OCI-LY1 (cell line): Measurements from ENCODE around the gene SPP1.
"Not testable (repeated sequence)": the region's sequence is repeated elsewhere in the genome, so short reads cannot be mapped to it uniquely, and the experiment has no call there.

ENCODE experiments used
- H2AFZ ChIP-seq: fragments of 200-600 bp; sonication (generic), shearing (Covaris generic); 2 replicates; pipeline ENCODE4 v1.6.0; 2014; ENCODE audit warnings: antibody characterized with exemption, mild to moderate bottlenecking, low read length
- H3F3A ChIP-seq: fragments of 200-600 bp; sonication (generic), shearing (Covaris generic); 2 replicates; pipeline ENCODE4 v1.6.0; 2014; ENCODE audit warnings: mild to moderate bottlenecking, antibody characterized with exemption, low read length, moderate library complexity; ENCODE audit not compliant: insufficient read depth
- H3K27ac ChIP-seq: fragments of 200-600 bp; sonication (generic); 2 replicates; pipeline ENCODE4 v1.5.1; 2014; ENCODE audit warnings: low read length, mixed run types, mild to moderate bottlenecking, low read depth; ENCODE audit not compliant: poor library complexity, severe bottlenecking
- H3K27me3 ChIP-seq: fragments of 200-600 bp; sonication (generic); 2 replicates; pipeline ENCODE4 v1.6.0; 2014; ENCODE audit warnings: antibody characterized with exemption, mild to moderate bottlenecking, low read length, moderate library complexity; ENCODE audit not compliant: insufficient read depth
- H3K36me3 ChIP-seq: fragments of 200-600 bp; sonication (generic); 2 replicates; pipeline ENCODE4 v1.6.1; 2014; ENCODE audit warnings: mild to moderate bottlenecking, antibody characterized with exemption, low read length, moderate library complexity, mixed read lengths; ENCODE audit not compliant: insufficient read depth
- H3K4me1 ChIP-seq: fragments of 200-600 bp; sonication (generic); 2 replicates; pipeline ENCODE4 v1.5.1; 2014; ENCODE audit warnings: mild to moderate bottlenecking, low read length, moderate library complexity; ENCODE audit not compliant: insufficient read depth, severe bottlenecking
- H3K4me2 ChIP-seq: fragments of 200-600 bp; sonication (generic), shearing (Covaris generic); 2 replicates; pipeline ENCODE4 v1.6.1; 2014; ENCODE audit warnings: low read length
- H3K4me3 ChIP-seq: fragments of 200-600 bp; sonication (generic); 2 replicates; pipeline ENCODE4 v1.5.1; 2014; ENCODE audit warnings: low read length, low read depth, mild to moderate bottlenecking, mixed read lengths; ENCODE audit not compliant: poor library complexity, severe bottlenecking
- H3K79me2 ChIP-seq: fragments of 200-600 bp; shearing (Covaris generic); 2 replicates; pipeline ENCODE4 v1.6.1; 2016; ENCODE audit warnings: mixed run types, low read length, mixed read lengths; ENCODE audit not compliant: insufficient read depth
- H3K9ac ChIP-seq: fragments of 200-600 bp; sonication (generic), shearing (Covaris generic); 2 replicates; pipeline ENCODE4 v1.6.1; 2014; ENCODE audit warnings: mild to moderate bottlenecking, low read length, mixed read lengths
- H3K9me2 ChIP-seq: fragments of 200-600 bp; sonication (generic), shearing (Covaris generic); 2 replicates; pipeline ENCODE4 v1.6.1; 2014; ENCODE audit warnings: low read depth, mild to moderate bottlenecking, low read length, mixed read lengths
- H3K9me3 ChIP-seq: fragments of 200-600 bp; shearing (Covaris generic); 2 replicates; pipeline ENCODE4 v1.6.1; 2014; ENCODE audit warnings: low read length, mixed read lengths
- H4K20me1 ChIP-seq: fragments of 200-600 bp; sonication (generic), shearing (Covaris generic); 2 replicates; pipeline ENCODE4 v1.6.0; 2016; ENCODE audit warnings: mild to moderate bottlenecking, low read length; ENCODE audit not compliant: insufficient read depth
- EZH2 ChIP-seq: fragments of 200-600 bp; sonication (generic), shearing (Covaris generic); IDR thresholded peaks from 2 replicates; pipeline ENCODE4 v1.8.0; 2017; ENCODE audit warnings: borderline replicate concordance, mixed run types, mild to moderate bottlenecking, antibody characterized with exemption, low read length, moderate library complexity, mixed read lengths
- TF ChIP-seq, protein P1 (sequence below): fragments of 200-600 bp; sonication (generic), shearing (Covaris generic); IDR thresholded peaks from 2 replicates; pipeline ENCODE4 v1.5.1; 2017; ENCODE audit warnings: mild to moderate bottlenecking, antibody characterized with exemption, low read length, moderate library complexity, mixed read lengths

Gene SPP1

GRCh38 chr4:87995435-87995834, 19.9 kb downstream of the SPP1 start:
- no peak overlapping the region for H3K4me3 ChIP-seq

DNA sequence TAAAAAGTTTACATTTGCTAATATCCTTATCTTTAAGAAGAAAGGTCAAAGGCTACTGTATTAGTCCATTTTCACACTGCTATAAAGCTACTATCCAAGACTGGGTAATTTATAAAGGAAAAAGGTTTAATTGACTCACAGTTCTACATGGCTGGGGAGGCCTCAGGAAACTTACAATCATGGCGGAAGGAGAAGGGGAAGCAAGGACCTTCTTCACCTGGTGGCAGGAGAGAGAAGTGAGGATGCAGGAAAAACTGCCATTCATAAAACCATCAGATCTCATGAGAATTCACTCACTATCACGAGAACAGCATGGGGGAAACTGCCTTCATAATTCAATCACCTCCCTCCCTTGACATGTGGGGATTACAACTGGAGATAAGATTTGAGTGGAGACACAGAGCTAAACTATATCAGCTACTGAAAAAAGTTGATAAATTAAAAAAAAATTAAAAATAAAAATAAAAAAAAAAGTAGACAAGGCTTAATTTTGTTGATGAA, 23.7 kb downstream of the SPP1 start:
- not testable (repeated sequence) for H4K20me1 ChIP-seq, H3K27ac ChIP-seq, H3K4me2 ChIP-seq

More at GRCh38 chr4:87995435-87995834, 19.9 kb downstream of the SPP1 start:
- Histone ChIP-seq H3K4me1 (no peaks in the 10 kb centered on the region), H2AFZ (no peak overlapping the region), H3K9me2 (no peaks in the 10 kb centered on the region), H3K4me2 (no peak overlapping the region), H3K27me3 (no peaks in the 10 kb centered on the region), H3F3A (no peaks in the 10 kb centered on the region), H3K9me3 (no peaks in the 10 kb centered on the region), H4K20me1 (no peaks in the 10 kb centered on the region), H3K79me2 (no peaks in the 10 kb centered on the region), H3K36me3 (no peaks in the 10 kb centered on the region), H3K27ac (no peak overlapping the region), H3K9ac (no peak overlapping the region)
- TF ChIP-seq EZH2: no peak
- TF ChIP-seq, protein P1, sequence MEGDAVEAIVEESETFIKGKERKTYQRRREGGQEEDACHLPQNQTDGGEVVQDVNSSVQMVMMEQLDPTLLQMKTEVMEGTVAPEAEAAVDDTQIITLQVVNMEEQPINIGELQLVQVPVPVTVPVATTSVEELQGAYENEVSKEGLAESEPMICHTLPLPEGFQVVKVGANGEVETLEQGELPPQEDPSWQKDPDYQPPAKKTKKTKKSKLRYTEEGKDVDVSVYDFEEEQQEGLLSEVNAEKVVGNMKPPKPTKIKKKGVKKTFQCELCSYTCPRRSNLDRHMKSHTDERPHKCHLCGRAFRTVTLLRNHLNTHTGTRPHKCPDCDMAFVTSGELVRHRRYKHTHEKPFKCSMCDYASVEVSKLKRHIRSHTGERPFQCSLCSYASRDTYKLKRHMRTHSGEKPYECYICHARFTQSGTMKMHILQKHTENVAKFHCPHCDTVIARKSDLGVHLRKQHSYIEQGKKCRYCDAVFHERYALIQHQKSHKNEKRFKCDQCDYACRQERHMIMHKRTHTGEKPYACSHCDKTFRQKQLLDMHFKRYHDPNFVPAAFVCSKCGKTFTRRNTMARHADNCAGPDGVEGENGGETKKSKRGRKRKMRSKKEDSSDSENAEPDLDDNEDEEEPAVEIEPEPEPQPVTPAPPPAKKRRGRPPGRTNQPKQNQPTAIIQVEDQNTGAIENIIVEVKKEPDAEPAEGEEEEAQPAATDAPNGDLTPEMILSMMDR: no peak

DNA sequence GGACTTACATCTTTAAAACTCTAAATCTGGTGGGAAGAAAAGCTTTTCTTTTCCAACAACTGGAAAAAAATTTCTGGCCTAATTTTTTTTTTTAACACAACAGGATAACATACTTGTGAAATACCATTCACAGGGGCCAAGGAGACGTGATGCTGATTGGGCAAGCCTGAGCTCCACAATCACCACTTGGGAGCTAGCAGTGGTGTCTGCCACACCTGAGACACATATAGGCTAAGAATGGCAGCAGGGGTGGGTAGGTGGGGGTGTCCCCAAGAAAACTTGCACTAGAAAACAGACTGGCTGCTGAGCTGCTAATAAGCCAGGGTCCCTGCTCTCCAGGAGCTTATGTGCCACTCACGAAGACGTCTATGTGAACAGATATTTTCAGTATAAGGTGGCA, 26.4 kb downstream of the SPP1 start:
- Histone ChIP-seq H3K27me3 (no peaks in the 10 kb centered on the region), H3F3A (no peaks in the 10 kb centered on the region), H3K4me2 (no peak overlapping the region), H2AFZ (no peak overlapping the region), H4K20me1 (no peaks in the 10 kb centered on the region), H3K9me3 (no peaks in the 10 kb centered on the region), H3K9ac (no peak overlapping the region), H3K36me3 (no peaks in the 10 kb centered on the region), H3K27ac (no peak overlapping the region), H3K9me2 (no peaks in the 10 kb centered on the region), H3K79me2 (no peaks in the 10 kb centered on the region), H3K4me3 (no peak overlapping the region), H3K4me1 (no peaks in the 10 kb centered on the region)
- TF ChIP-seq EZH2: no peak
- TF ChIP-seq, protein P1: no peak

More for the DNA sequence above, 23.7 kb downstream of the SPP1 start:
- H3K79me2 ChIP-seq, H3K36me3 ChIP-seq, H3K9me3 ChIP-seq, H2AFZ ChIP-seq, H3K27me3 ChIP-seq, H3K9ac ChIP-seq, H3K4me3 ChIP-seq, H3F3A ChIP-seq, H3K4me1 ChIP-seq, H3K9me2 ChIP-seq: not testable (repeated sequence)

GRCh38 chr4:88002786-88003185, 27.3 kb downstream of the SPP1 start:
- Histone ChIP-seq H3K4me2 (no peak overlapping the region), H3F3A (no peaks in the 10 kb centered on the region), H3K9me2 (no peaks in the 10 kb centered on the region), H3K27me3 (no peaks in the 10 kb centered on the region), H4K20me1 (no peaks in the 10 kb centered on the region), H3K9me3 (no peaks in the 10 kb centered on the region), H2AFZ (no peak overlapping the region), H3K36me3 (no peaks in the 10 kb centered on the region), H3K79me2 (no peaks in the 10 kb centered on the region), H3K4me3 (no peak overlapping the region), H3K27ac (no peak overlapping the region), H3K4me1 (no peaks in the 10 kb centered on the region), H3K9ac (no peak overlapping the region)
- no peak for TF ChIP-seq EZH2
